IgD-negative memory B cell (primary cell): ENCODE data around the gene EPO. TPM values are rescaled to one million over a fixed set of nuclear protein-coding genes. Genes with fewer than 3 reads are reported as not detected.
A peak's percentile ranks its signal among the peaks of the same experiment; 100 is the strongest.

ENCODE experiments used
- H3K27ac Mint-ChIP-seq, 3 donors: one replicate each; pipeline ENCODE4 v1.8.0; 2020 to 2022; ENCODE audit warnings: mild to moderate bottlenecking in 3 of 3, mixed read lengths in 3 of 3, moderate library complexity in 1 of 3
- H3K27me3 Mint-ChIP-seq: one replicate; pipeline ENCODE4 v1.8.0; 2021; ENCODE audit warnings: mixed read lengths
- H3K36me3 Mint-ChIP-seq: one replicate; pipeline ENCODE4 v1.8.0; 2020; ENCODE audit warnings: mild to moderate bottlenecking, mixed read lengths
- H3K4me1 Mint-ChIP-seq, 3 donors: one replicate each; pipeline ENCODE4 v1.8.0; 2020 to 2022; ENCODE audit warnings: mixed read lengths in 3 of 3, mild to moderate bottlenecking in 1 of 3
- H3K4me3 Mint-ChIP-seq, 4 donors: one replicate each; pipeline ENCODE4 v1.8.0; 2020 to 2022; ENCODE audit warnings: mild to moderate bottlenecking in 4 of 4, mixed read lengths in 4 of 4, moderate library complexity in 3 of 4
- H3K9me3 Mint-ChIP-seq, 3 donors: one replicate each; pipeline ENCODE4 v1.8.0; 2020 to 2021; ENCODE audit warnings: mixed read lengths in 3 of 3, mild to moderate bottlenecking in 1 of 3
- polyA plus RNA-seq: library from polyadenylated mRNA; unstranded; fragments of 300-500 nt; fragmentation: Illumina TruSeq; gene quantifications from one replicate; pipeline ENCODE4 v1.2.3, GENCODE V29; 2021

Gene EPO
- polyA plus RNA-seq = not detected

DNA sequence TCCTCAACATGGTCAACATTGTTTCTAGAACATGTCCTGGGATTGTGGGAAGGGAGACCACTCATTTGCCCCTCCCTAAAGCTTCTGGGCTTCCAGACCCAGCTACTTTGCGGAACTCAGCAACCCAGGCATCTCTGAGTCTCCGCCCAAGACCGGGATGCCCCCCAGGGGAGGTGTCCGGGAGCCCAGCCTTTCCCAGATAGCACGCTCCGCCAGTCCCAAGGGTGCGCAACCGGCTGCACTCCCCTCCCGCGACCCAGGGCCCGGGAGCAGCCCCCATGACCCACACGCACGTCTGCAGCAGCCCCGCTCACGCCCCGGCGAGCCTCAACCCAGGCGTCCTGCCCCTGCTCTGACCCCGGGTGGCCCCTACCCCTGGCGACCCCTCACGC is at the start of gene EPO:
EPO (plus strand) TSS at position 190 of the 392 bp plus-strand sequence. CDS start 513 bp downstream, outside the sequence.
- Mint-ChIP-seq H3K27ac (no peak within 1 kb of the TSS), H3K4me1 (peaks cover 0 to 4% (median 2%) of the 10 kb centered on the region in 3 donors), H3K4me3 (no peak within 1 kb of the TSS), H3K36me3 (peaks cover 6% of the 10 kb centered on the region), H3K9me3 (peaks cover 0 to 13% (median 10%) of the 10 kb centered on the region in 3 donors), H3K27me3 (peaks cover 36% of the 10 kb centered on the region)

DNA sequence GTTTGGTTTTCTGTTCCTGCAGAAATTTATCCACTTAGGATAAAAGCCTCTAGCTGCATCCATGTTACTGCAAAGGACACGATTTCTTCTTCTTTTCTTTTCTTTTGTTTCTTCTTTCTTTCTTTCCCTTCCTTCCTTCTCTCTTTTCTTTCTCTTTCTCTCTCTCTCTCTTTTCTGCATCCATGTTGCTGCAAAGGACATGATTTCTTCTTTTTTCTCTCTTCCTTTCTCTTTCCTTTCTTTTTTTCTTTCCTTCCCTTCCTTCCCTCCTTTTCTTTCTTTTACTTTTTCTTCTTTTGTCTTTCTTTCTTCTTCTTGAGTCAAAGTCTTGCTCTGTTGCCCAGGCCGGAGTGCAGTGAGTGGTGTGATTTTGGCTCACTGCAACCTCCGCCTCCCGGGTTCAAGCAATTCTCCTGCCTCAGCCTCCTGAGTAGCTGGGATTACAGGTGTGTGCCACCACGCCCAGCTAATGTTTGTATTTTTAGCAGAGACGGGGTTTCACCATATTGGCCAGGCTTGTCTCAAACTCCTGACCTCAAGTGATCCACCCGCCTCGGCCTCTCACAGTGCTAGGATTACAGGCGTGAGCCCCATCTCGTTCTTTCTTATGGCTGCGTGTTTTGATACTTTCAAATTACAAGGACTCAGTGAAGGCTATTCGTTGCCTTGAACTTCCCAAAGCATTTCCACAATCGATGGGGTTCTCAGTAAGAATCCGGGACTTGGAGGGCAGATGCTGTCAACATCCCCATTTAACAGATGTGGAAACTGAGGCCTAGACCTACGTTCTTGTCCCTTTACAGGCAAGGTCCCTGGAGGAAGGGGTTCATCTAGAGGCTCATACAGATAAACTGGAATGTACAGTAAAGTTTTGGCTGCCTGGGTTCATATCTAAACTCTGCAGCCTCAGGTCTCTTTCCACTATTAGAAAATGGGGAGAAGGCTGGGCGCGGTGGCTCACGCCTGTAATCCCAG is 48.6 kb upstream of the EPO start:
- Mint-ChIP-seq H3K4me1 (peaks cover 0 to 11% (median 5%) of the 10 kb centered on the region in 3 donors), H3K27ac (peak overlapping the region in 1 of 3 donors; percentile 54), H3K36me3 (no peaks in the 10 kb centered on the region), H3K4me3 (peak overlapping the region in 2 of 4 donors; percentile 30 to 91), H3K9me3 (no peaks in the 10 kb centered on the region), H3K27me3 (peaks cover 3% of the 10 kb centered on the region)

DNA sequence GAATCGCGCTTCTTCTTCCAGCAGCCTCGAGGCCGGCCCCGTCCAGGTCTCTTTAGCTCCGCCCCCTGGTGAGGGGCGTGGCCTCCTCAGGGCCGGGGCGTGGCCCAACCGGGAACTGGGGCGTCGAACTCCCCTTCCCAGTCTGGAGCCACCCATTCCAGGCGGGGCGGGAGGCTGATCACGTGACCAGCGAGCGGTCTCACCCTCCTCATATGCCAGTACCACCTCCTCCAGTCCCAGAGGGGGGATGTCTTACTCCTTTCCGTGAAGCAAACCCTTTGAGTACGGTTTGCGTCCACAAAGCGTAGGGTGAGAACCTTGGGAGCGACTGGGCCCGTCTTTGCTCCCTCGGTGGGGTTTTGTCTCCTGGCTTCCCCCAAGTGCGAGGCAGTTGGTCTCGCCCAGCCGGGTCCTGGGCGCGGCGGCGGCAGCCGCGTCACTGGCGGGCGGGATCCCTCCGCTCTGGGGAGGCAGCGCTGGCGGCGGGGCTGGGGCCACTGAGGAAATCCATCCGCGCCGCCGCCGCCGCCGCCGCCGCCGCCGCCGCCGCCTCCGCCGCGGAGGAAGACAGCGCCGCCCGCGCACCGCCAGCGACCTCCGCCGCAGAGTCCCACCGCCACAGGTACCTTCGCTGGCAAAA is 46.8 kb upstream of the EPO start, which contains the start of gene GNB2:
GNB2 (plus strand) TSS at position 439 of the 640 bp plus-strand sequence. CDS start 2,526 bp downstream, outside the sequence.
- H3K36me3 Mint-ChIP-seq = no peaks in the 10 kb centered on the region
- peak within 1 kb of the TSS; percentile 91 to 99 (median 97) for H3K4me3 Mint-ChIP-seq
- peak within 1 kb of the TSS; percentile 92 to 98 (median 97) for H3K27ac Mint-ChIP-seq
- H3K9me3 Mint-ChIP-seq = no peaks in the 10 kb centered on the region
- peaks cover 2 to 6% (median 5%) of the 10 kb centered on the region in 3 donors for H3K4me1 Mint-ChIP-seq
- no peaks in the 10 kb centered on the region for H3K27me3 Mint-ChIP-seq

DNA sequence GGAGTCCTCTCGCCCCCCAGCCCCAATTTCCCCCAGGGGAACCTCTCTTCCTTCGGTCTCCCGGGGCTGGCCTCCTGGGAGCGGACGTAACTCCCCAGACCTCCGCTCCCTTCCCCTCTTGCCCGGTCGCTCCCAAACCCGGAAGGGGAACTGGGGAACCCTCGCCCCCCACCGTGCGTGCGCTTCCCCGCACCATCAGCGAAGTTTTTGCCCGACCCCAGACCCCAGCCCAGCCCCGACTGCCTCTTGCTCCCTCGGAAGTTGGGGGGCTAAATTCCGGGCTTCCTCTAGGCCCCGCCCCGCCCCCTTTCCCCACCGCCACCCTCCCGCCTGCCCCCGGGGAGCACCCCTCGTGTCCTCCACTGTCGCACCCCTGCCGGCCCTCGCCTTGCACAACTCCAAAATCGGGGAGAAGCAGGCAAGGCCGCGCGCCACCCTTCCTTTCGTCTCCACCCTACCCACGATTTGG is 46.3 kb upstream of the EPO start:
- Mint-ChIP-seq H3K36me3 (no peaks in the 10 kb centered on the region), H3K27ac (peak overlapping the region; percentile 92 to 98 (median 97)), H3K27me3 (no peaks in the 10 kb centered on the region), H3K9me3 (no peaks in the 10 kb centered on the region), H3K4me3 (peak overlapping the region; percentile 91 to 99 (median 97)), H3K4me1 (peaks cover 2 to 6% (median 5%) of the 10 kb centered on the region in 3 donors)

DNA sequence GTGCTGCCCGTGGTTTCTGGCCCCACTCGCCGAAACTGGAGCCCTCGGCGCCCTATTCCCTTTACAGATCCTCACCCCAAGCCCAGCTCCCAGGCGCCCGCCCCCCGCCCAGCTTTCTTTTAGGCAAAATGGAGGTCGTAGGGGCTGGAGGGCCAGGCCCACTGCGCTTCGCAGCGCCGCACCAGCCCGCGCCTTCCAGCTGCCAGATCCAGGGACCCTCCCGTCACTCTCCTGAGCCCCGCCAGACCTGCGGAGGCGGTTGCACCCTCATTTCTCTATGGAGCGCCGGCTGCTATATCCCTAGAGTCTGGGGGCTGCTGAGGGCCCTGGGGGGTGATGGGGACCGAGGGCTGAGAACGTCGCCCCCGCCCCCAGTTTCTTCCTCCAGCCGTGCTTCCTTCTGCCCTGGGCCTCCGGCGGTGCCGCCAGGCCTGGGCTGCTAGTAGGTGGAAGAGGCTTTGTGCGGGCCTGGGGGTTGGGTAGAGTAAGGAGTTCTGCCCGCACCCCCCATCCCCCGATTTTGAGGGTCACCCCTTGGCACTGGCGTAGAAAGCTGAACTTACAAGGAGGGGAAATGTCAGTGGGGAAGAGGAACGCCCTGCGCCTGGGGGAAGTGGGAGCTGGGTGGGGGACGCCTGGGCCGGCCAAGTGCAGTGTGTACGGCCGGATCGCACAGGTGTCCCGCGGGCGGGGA is 45.7 kb upstream of the EPO start:
- Mint-ChIP-seq H3K36me3 (no peaks in the 10 kb centered on the region), H3K27ac (peak overlapping the region; percentile 92 to 98 (median 97)), H3K27me3 (no peaks in the 10 kb centered on the region), H3K4me3 (peak overlapping the region; percentile 91 to 99 (median 97)), H3K4me1 (peaks cover 2 to 6% (median 5%) of the 10 kb centered on the region in 3 donors), H3K9me3 (no peaks in the 10 kb centered on the region)

DNA sequence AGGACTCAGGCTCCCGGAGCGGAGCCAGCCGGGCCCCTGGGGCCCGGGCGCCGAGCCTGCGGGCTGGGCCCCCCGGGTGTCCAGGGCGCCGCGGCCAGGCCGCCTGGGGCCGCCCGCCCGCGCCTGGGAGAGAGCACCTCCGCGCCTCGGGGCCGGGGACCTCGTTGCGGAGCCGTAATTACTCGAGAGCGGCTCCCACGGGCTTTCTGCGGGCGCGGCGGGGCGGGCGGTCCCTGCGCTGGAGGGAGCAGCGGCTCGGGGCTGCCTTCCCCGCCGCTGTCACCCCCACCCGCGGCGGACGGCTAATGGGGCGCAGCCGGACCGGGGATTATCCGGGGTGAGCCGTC is 45.2 kb upstream of the EPO start:
- Mint-ChIP-seq H3K9me3 (no peaks in the 10 kb centered on the region), H3K4me3 (peak overlapping the region; percentile 91 to 99 (median 97)), H3K4me1 (peaks cover 2 to 6% (median 5%) of the 10 kb centered on the region in 3 donors), H3K27me3 (no peaks in the 10 kb centered on the region), H3K27ac (peak overlapping the region; percentile 92 to 98 (median 97)), H3K36me3 (no peaks in the 10 kb centered on the region)

DNA sequence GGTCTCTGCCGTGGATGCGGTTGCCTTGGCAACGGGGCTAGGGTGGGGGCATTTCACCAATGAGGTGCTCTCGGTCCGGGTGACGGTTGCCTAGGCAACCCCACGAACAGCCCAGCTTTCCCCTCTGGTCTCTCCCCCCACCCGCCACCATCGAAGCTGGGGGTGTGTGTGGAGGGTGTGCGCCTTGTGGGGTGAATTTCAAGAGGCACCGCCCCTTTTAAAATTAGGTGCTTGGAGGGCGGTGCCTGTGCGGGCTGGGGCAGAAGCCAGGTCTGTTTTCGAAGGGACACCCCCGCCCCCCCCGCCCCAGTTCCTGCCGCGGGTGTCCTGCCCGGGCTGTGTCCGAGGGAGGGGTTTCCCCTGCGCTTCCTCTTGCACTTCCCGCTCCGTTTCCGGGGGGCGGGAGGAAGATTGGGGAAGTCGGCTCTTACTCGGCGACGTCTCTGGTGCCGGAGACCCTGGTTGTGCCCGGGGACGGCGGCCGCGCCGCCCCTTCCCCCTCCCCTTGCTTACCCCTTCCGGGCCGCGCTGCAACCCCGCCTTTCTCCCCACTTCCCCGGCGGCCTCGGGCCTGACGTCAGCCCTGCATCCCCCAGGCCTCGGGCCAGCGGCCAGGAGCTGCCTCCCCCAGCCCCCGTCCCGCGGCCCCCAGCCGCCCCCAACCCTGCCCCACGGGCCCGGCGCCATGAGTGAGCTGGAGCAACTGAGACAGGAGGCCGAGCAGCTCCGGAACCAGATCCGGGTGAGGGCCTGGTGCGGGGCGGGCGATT is 44.5 kb upstream of the EPO start:
- Mint-ChIP-seq H3K9me3 (no peaks in the 10 kb centered on the region), H3K27ac (peak overlapping the region; percentile 91 to 96 (median 96)), H3K27me3 (no peaks in the 10 kb centered on the region), H3K4me1 (peaks cover 2 to 6% (median 5%) of the 10 kb centered on the region in 3 donors), H3K36me3 (no peaks in the 10 kb centered on the region), H3K4me3 (peak overlapping the region; percentile 86 to 93 (median 90))

DNA sequence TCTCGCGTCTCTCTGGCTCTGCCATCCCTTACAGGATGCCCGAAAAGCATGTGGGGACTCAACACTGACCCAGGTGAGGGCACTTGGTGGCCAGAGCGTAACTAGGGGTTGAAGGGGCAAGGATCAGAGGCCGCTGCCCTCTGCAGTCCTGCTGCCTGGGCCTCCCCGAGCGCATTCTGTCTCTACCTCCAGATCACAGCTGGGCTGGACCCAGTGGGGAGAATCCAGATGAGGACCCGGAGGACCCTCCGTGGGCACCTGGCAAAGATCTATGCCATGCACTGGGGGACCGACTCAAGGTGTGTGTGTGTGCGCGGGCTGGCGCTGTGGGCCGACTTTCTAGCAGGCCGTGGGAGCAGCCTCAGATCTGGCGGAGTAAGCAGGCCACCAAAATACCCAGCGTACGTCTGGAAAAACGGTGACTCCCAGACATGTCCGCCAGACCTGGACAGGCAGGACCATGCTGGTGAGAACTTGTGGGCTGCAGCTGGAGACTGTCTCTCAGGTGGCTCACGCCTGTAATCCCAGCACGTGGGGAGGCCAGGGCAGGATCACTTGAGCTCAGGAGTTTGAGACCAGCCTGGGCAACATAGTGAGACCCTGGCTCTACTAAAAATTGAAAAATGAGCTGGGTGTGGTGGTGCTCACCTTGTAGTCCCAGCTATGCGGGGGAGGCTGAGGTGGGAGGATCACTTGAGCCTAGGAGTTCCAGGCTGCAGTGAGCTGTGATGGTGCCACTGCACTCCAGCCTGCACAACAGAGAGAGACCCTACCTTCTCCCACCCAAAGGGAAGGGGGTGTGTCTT is 43.6 kb upstream of the EPO start:
- Mint-ChIP-seq H3K4me1 (peaks cover 2 to 6% (median 5%) of the 10 kb centered on the region in 3 donors), H3K36me3 (no peaks in the 10 kb centered on the region), H3K4me3 (peak overlapping the region; percentile 25 to 83 (median 73)), H3K9me3 (no peaks in the 10 kb centered on the region), H3K27me3 (no peaks in the 10 kb centered on the region), H3K27ac (peak overlapping the region; percentile 23 to 96 (median 88))

DNA sequence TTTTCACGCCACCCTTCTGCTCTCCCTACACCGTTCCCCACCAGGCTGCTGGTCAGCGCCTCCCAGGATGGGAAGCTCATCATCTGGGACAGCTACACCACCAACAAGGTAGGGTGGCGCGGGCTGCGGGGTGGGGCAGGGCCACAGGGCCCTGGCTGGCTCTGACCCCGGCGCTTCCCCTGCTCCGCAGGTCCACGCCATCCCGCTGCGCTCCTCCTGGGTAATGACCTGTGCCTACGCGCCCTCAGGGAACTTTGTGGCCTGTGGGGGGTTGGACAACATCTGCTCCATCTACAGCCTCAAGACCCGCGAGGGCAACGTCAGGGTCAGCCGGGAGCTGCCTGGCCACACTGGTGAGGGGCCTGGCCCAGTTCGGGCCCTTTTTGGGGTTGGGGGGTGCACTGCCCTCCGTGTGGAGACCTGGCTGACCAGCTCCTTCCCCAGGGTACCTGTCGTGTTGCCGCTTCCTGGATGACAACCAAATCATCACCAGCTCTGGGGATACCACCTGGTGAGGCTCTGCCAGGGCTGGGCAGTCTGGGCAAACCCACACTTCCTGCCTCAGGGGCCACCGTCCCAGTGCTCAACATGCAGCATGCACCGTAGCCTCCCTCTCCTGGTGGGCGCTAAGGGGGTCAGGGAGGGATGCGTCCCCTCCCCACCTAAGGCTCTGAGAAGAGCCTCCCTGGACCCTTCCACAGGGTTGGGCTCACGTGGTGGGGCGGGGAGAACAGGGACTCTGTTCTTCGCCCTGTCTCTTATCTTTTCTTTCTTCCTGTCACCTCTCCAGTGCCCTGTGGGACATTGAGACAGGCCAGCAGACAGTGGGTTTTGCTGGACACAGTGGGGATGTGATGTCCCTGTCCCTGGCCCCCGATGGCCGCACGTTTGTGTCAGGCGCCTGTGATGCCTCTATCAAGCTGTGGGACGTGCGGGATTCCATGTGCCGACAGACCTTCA is 42.7 kb upstream of the EPO start:
- H3K4me3 Mint-ChIP-seq = peak overlapping the region in 2 of 4 donors; percentile 69 to 83
- no peaks in the 10 kb centered on the region for H3K27me3 Mint-ChIP-seq
- H3K9me3 Mint-ChIP-seq = no peaks in the 10 kb centered on the region
- peak overlapping the region; percentile 88 to 96 (median 89) for H3K27ac Mint-ChIP-seq
- peaks cover 2 to 6% (median 5%) of the 10 kb centered on the region in 3 donors for H3K4me1 Mint-ChIP-seq
- H3K36me3 Mint-ChIP-seq = no peaks in the 10 kb centered on the region

DNA sequence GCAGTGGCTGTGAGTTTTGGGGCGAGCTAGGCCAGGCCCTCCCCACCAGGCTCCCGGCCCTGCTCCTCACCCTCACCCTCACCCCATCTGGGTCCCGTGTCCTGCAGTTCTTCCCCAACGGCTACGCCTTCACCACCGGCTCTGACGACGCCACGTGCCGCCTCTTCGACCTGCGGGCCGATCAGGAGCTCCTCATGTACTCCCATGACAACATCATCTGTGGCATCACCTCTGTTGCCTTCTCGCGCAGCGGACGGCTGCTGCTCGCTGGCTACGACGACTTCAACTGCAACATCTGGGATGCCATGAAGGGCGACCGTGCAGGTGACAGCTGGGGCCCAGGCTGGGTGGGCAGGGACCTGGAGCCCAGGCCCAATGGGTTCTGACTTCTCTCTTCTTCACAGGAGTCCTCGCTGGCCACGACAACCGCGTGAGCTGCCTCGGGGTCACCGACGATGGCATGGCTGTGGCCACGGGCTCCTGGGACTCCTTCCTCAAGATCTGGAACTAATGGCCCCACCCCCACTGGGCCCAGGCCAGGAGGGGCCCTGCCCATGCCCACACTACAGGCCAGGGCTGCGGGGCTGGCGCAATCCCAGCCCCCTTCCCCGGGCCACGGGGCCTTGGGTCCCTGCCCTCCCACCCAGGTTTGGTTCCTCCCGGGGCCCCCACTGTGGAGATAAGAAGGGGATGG is 41.8 kb upstream of the EPO start:
- H3K27ac Mint-ChIP-seq = peak overlapping the region; percentile 84 to 96 (median 89)
- H3K27me3 Mint-ChIP-seq = no peaks in the 10 kb centered on the region
- H3K4me3 Mint-ChIP-seq = peak overlapping the region in 1 of 4 donors; percentile 65
- no peaks in the 10 kb centered on the region for H3K9me3 Mint-ChIP-seq
- no peaks in the 10 kb centered on the region for H3K36me3 Mint-ChIP-seq
- H3K4me1 Mint-ChIP-seq = peaks cover 2 to 5% (median 2%) of the 10 kb centered on the region in 3 donors

DNA sequence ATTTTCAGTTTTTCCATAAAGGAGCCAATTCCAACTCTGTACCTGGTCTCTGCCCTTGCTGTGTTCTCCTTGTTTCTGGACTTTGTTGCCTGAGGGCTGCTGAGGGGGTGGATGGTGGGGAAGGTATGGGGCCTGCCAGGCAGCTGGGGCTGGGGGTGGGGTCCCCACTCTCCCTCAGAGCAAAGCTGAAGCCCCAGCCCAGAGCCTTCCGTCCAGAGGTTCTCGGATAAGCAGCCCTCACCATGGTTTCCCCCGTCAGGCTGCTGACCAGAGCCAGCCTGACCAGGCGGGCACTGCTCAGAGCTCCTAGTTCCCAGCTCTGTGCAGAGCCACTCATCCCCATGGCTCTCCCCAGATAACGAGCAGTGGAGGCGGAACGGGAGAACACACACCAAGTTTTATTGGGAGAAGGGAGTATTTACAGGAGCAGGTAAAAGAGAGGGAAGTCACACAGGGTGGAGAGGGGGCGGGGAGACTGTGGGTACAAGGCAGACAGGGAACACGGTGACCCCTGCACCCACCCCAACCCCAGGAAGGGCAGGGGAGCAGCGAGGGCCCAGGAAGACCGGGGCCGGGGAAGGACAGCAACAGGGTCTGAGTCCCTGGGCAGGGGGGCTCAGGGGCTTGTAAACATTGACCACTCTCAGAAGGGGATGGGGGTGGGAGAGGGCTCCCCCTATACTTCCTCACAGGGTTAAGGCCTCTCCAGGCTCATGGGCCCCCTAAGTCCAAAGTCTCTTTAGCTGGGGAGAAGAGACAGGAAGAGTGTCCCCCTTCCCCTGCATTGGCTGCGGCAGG is 40.9 kb upstream of the EPO start:
- Mint-ChIP-seq H3K27me3 (no peaks in the 10 kb centered on the region), H3K9me3 (no peaks in the 10 kb centered on the region), H3K4me1 (peaks cover 0 to 5% (median 2%) of the 10 kb centered on the region in 3 donors), H3K27ac (peak overlapping the region in 2 of 3 donors; percentile 45 to 77), H3K4me3 (no peak overlapping the region), H3K36me3 (no peaks in the 10 kb centered on the region)
